HG03139 (cell line): ENCODE data around the gene THAP12.
"Not testable (repeated sequence)": the region's sequence is repeated elsewhere in the genome, so short reads cannot be mapped to it uniquely, and the experiment has no call there.

Source experiments
- ATAC-seq: cut with Tn5 transposase; IDR thresholded peaks from one replicate; pipeline ENCODE4 v1.9.1; 2021; ENCODE audit not compliant: unreplicated experiment

THAP12 gene

DNA sequence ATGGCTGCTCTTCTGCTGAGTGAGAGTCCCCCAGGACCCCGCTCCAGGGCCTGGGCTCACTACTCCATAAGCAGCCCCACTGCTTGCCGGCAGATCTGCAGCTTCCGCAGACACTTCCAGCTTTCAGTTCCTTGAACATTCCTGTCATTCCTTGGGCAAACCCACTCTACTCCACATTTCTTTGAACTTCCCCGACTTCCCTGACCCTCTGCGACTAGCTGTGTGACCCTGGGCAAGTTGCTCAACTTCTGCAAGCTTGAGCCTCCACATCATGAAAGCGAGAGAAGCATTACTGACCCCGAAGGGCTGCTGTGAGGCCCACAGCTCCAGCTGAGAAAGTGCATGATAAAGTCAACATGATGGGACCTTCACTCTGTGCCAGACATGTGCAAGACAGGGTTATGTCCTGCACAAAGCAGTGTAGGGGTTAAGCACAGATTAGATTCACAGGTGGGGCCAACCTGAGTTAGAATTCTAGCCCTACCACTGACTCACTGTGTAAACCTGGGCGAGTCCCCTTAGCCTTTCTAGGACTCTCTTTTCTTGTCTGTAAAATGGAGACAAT is 51.8 kb downstream of the THAP12 start:
- no peak for ATAC-seq

- no peak for ATAC-seq
Observed at GRCh38 chr11:76327756-76328388, 53.1 kb downstream of the THAP12 start.

GRCh38 chr11:76327202-76327601 is 53.7 kb downstream of the THAP12 start:
- ATAC-seq = no peak

- no peak for ATAC-seq
Observed at GRCh38 chr11:76325185-76325584, 55.7 kb downstream of the THAP12 start.

GRCh38 chr11:76323804-76324203 is 57.1 kb downstream of the THAP12 start:
- no peak for ATAC-seq

- ATAC-seq = not testable (repeated sequence)
Observed at GRCh38 chr11:76323375-76323774, 57.6 kb downstream of the THAP12 start.

GRCh38 chr11:76322942-76323341 is 58.0 kb downstream of the THAP12 start:
- no peak for ATAC-seq

DNA sequence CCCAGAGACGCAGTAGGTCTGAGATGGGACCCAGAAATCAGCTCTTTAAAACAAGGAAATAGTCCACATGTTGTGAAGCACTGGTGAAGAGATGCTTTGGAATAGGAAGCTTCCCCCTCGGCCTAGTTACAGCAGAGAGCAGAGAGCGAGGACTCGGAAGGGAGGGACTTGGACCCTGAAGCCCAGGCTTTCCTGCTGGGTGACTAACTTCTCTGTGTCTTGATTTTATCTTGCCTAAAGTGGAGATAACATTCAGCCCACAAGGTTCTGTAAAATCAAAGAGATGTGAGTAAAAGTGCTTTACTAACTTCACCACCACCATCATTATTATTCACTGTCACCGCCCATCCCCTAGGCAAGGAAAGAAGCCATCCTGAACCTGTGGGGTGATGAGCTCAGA is 58.4 kb downstream of the THAP12 start:
- ATAC-seq = no peak

DNA sequence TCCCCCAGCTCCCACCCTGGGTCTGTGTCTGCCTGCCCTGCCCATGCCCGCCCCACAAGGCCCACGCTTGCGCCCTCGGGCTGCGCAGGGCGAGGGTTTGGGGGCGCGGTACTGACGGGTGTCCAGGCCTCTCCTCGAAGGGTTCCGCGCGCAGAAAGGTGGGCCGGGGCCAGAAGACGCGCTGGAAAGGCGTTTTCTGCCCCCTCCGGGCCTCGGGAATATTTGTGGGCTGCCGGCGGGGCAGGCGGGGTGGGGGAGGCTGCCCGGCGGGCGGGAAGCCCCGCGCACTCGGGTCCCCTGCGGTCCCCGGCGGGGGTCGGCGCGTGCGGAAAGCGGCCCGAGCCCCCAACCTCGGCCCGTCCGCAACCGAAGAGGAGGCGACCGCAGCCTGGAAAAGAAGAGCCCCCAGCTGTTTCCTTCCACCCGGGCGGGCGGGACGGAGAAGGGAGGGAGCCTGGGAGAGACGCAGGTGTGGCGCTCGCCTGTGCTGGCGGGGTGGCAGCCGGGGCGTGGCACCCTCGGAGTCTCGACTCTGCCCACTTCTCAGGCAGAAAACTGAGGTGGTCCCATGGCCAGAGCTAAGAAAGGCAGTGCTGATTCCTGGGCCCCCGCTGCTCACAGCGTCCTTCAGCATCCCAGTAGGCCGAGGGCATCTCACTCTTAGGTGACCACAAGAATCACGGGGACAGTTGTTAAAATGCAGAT is 59.0 kb downstream of the THAP12 start:
- no peak for ATAC-seq

DNA sequence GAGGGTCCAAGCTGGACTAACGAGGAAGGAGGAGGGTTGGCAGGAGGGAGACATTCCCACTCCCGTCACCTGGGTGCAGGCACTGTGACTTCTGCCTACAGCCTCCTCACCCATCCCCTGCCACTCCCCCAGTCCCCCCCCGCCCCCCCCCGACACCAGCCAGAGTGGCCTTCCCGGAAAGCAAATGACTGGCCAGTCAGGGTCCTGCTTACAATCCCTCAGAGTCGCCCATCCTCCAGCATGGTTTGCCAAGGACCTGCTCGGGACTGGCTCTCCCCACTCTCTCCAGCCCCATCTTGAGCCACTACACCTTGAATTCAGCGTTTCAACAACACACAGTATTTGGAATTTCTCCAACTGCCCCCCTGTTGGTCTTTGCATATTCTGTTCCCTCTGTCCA is 59.6 kb downstream of the THAP12 start:
- ATAC-seq = no peak

DNA sequence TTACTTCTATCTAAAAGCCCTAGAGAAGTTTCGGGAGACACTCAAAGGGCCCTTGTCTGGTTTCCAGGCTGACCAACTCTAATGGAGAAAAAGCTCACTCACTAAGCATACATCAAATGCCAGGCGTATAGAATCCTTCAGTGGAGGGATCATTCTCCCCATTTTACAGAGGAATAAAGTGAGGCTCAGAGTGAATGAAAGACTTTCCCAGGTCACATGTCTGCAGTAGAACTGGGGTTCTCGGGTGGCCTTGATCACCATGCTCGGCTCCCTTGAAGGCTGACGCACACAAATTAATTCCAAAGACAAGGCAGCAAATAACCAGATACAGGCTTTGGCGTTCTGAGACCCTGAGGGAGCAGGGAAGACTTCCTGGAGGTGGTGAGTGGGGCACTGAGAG is 60.0 kb downstream of the THAP12 start:
- ATAC-seq = no peak

DNA sequence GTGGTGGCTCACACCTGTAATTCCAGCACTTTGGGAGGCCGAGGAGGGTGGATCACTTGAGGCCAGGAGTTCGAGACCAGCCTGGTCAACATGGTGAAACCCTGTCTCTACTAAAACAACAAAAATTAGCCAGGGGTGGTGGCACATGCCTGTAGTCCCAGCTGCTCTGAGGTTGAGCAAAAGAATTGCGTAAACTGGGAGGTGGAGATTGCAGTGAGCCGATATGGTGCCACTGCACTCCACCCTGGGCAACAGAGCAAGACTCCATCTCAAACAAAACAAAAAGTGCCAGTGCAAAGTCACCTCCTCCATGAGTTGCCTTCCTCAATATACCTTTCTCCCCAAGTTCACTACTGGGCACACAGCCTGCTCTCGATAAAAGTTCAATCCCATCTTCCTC is 61.1 kb downstream of the THAP12 start:
- not testable (repeated sequence) for ATAC-seq

DNA sequence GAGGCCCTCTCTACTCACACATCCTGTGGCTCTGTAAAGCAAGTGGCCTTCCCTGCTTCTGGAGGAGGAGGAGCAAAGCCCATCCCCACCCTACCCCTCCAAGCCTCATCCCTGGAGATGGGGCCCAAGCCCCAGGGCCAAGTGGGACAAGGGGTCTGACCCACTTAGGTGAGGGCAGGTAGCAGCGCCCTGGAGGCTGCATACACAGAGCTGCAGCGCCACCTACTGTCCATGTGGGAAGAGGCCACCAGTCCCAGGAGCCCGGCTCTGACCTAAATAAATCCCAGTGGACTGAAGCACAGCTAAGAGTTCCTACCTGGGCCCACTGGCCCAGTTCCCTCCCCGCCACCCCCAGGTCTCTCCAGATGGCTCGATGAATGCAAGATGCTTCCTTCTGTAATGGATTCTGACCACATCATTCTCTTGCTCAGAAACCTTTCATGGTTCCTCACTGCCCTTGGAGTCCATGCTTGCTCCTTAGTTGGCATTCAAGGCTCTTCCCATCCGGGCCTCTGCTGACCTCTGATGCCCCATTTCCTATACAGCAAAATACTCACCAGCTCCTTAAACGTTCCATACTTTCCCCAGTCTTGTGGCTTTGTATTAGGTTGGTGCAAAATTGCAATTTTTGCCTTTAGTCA is 62.1 kb downstream of the THAP12 start:
- ATAC-seq = no peak

GRCh38 chr11:76317296-76317695 is 63.6 kb downstream of the THAP12 start:
- no peak for ATAC-seq

- no peak for ATAC-seq
Observed at GRCh38 chr11:76316726-76317125, 64.2 kb downstream of the THAP12 start.

- ATAC-seq = no peak
Observed at GRCh38 chr11:76315182-76315853, 65.6 kb downstream of the THAP12 start.

DNA sequence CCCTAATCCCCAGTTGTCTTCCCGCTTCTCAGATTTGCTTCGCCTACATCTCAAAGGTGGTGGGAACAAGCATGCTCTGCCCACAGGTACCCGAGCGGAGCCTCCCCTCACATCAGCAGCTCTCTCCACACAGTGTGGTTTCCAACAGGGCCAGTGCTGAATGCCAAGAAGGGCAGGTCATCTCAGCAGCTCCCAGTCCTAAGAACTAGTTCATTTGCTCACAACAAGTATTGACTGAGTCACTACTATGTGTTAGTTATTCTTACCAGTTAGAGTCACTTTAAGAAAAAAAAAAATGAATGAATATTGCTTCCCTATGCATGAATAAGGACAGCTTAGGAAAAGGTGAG is 66.2 kb downstream of the THAP12 start:
- no peak for ATAC-seq

DNA sequence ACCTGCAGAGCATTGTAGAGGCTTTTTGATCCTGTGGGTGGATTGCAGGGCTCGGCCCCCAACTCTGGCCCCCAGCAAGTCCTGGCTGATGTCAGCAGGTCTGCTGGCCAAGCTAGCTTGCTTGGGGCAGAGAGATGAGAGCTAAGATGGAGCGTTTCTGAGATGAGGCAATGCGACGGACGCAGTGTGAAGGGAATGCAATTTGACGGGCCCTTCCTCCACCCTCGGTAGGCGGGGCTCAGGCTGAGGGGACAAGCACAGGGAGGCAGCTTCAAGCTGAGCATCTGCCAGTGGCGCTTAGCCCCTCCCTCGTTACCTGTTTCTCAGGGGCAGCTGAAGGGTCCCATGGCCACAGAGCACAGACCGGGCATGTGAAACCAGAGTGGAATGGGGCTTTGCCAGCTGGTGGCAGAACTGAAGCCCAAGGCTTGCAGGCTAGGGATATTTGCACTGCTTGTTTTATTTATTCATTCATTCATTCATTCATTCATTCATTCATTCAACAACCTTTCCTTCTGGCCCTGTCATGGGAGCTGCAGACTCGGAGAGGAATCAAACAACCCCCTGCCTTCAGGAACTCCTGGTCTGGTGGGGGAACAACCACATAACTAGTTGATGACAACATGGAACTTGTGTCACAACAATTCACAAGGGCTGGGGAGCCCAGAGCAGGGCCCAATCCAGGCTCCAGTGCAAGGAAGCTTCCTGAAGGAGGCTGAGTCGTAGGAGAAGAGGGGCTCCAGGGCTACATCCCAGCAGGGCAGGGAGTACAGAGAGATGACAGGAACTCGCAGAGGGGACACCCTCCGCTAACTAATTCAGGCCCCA is 66.8 kb downstream of the THAP12 start:
- ATAC-seq = no peak

DNA sequence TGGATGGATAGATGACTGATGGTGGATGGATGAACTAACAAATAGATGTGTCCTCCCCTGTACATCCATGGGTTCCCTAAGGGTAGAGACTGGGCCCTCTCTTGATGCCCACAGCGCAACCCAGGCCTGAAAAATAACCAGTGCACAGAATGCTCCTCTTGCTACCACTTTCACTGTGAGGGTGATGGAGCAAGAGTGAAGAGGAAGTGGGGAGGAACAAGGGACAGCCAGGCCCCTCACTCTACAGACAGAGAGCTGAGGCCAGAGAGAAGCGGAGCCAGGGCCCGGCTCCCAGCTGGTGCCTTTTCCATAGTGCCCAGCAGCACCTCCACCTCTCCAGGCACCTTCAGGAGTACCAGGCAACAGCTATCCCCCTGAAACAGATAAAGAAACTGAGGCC is 67.7 kb downstream of the THAP12 start:
- ATAC-seq = no peak

DNA sequence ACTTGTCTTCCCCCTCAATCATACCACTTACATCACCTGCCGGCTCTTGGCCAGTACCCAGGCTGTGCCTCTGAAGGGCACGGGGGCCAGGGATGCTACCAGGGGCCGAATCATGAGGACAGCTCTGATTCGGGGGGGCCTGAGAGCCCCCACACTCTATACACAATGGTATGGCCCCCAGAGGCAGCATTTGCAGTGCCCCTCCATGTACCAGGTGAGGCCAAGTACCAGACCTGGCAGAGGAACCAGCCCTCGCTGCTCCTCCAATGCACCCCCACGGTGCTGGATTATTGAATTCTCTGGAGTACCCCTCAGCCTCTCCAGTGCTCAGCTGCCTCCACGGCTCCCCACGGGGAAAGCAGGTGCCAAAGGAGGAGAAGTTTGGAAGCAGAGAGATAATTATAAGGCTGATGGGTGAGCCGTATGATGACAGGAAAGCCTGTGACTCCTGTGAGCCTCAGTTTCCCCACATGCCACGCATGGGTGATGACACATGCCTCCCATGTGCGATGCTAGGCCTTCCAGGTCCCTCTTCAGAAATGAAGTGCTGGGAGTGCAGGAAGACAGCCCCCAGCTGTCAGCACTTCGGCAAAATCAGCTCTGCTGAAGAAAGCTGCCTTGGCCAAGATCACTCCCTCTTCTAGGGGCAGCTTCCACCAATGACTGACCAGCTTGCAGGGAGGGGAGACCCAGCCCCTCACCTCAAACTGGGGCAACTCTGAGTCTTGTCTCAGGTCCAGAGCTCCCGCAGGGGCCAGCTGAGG is 69.9 kb downstream of the THAP12 start:
- no peak for ATAC-seq
